Kidney epithelial cell (primary cell): Measurements from ENCODE around the gene IL22. TPM values are rescaled to one million over a fixed set of nuclear protein-coding genes. Genes with fewer than 3 reads are reported as not detected.
A peak's percentile ranks its signal among the peaks of the same experiment; 100 is the strongest.

Experiments
- DNase-seq: peaks from one replicate; pipeline ENCODE4 v3.0.0-alpha.2; 2010; ENCODE audit warnings: low read depth
- H3K27me3 ChIP-seq: 2 replicates; pipeline ENCODE4 v1.6.0; 2011; ENCODE audit warnings: low read length; ENCODE audit not compliant: control insufficient read depth, insufficient read depth
- H3K36me3 ChIP-seq: 2 replicates; pipeline ENCODE4 v1.5.1; 2011; ENCODE audit warnings: low read length; ENCODE audit not compliant: control insufficient read depth, insufficient read depth
- H3K4me3 ChIP-seq: 2 replicates; pipeline ENCODE4 v1.5.1; 2011; ENCODE audit warnings: low read depth, mild to moderate bottlenecking, control low read depth, low read length
- CTCF ChIP-seq: IDR thresholded peaks from 2 replicates; pipeline ENCODE4 v1.5.1; 2011; ENCODE audit warnings: mild to moderate bottlenecking, moderate library complexity, low read length, control low read depth, inconsistent platforms; ENCODE audit not compliant: insufficient read depth, poor library complexity, severe bottlenecking
- total RNA-seq: library from RNA; depleted of rRNA; stranded (reverse); fragments of >200 nt; gene quantifications from 2 replicates; pipeline ENCODE4 v1.2.3, GENCODE V29; 2015

IL22 gene
- total RNA-seq, 1 donor from 2014 or later: not detected

- TF ChIP-seq CTCF: no peak
- Histone ChIP-seq H3K36me3 (no peaks in the 10 kb centered on the region), H3K4me3 (no peak overlapping the region), H3K27me3 (no peaks in the 10 kb centered on the region)
- no peak for DNase-seq
Observed at GRCh38 chr12:68229956-68230355, 23.4 kb downstream of the IL22 start.

GRCh38 chr12:68227356-68227755, 26.0 kb downstream of the IL22 start:
- Histone ChIP-seq H3K36me3 (no peaks in the 10 kb centered on the region), H3K4me3 (no peak overlapping the region), H3K27me3 (no peaks in the 10 kb centered on the region)
- no peak for TF ChIP-seq CTCF
- no peak for DNase-seq

GRCh38 chr12:68225576-68226476, 27.6 kb downstream of the IL22 start, which contains the start of gene IL26:
TSS of gene IL26 (minus strand) at chr12:68225810. CDS start at chr12:68225756, 54 bp downstream.
- DNase-seq: no peak
- no peak within 1 kb of the TSS for H3K4me3 ChIP-seq
- no peak for TF ChIP-seq CTCF
- no peaks in the 10 kb centered on the region for H3K27me3 ChIP-seq
- no peaks in the 10 kb centered on the region for H3K36me3 ChIP-seq

- Histone ChIP-seq H3K27me3 (no peaks in the 10 kb centered on the region), H3K4me3 (no peak overlapping the region), H3K36me3 (no peaks in the 10 kb centered on the region)
- no peak for DNase-seq
- TF ChIP-seq CTCF: no peak
Observed at GRCh38 chr12:68224613-68225285, 28.7 kb downstream of the IL22 start.

- Histone ChIP-seq H3K36me3 (no peaks in the 10 kb centered on the region), H3K27me3 (no peaks in the 10 kb centered on the region), H3K4me3 (no peak overlapping the region)
- TF ChIP-seq CTCF: peak; percentile 88
- peak; percentile 52 for DNase-seq
Observed at GRCh38 chr12:68223067-68223747, 30.2 kb downstream of the IL22 start.
